Esophagus muscularis mucosa (tissue), 4 donors: ENCODE measurements around the gene LRMDA. TPM values are rescaled to one million over a fixed set of nuclear protein-coding genes. Genes with fewer than 3 reads are reported as not detected.

Source experiments
- DNase-seq: peaks from one replicate; pipeline ENCODE4 v3.0.0-alpha.2; 2017; ENCODE audit errors: extremely low spot score
- H3K27ac ChIP-seq, 4 donors: fragments of 200-600 bp; sonication (generic); replicated peaks in 1 of 4; 1 replicate in 3 of 4; 2 replicates in 1 of 4; pipeline ENCODE4 v1.5.1; 2016 to 2019; ENCODE audit warnings: mild to moderate bottlenecking in 1 of 4
- H3K27me3 ChIP-seq, 4 donors: fragments of 200-600 bp; sonication (generic); one replicate each; pipeline versions ENCODE4 v1.5.1 to v1.6.0; 2016 to 2019
- H3K36me3 ChIP-seq, 4 donors: fragments of 200-600 bp; sonication (generic); one replicate each; pipeline ENCODE4 v1.5.1; 2016 to 2019
- H3K4me1 ChIP-seq, 4 donors: fragments of 200-600 bp; sonication (generic); one replicate each; pipeline ENCODE4 v1.5.1; 2016 to 2019
- H3K4me3 ChIP-seq, 4 donors: fragments of 200-600 bp; sonication (generic); 1 replicate in 2 of 4; 2 replicates in 2 of 4; pipeline ENCODE4 v1.5.1; 2016 to 2019; ENCODE audit warnings: mild to moderate bottlenecking in 4 of 4, moderate library complexity in 1 of 4
- H3K9me3 ChIP-seq, 4 donors: fragments of 200-600 bp; sonication (generic); 1 replicate in 3 of 4; 2 replicates in 1 of 4; pipeline ENCODE4 v1.5.1; 2016 to 2019
- EP300 ChIP-seq: sonication (generic); formaldehyde crosslinking; IDR thresholded peaks from one replicate; pipeline ENCODE4 v1.6.1; 2017; ENCODE audit warnings: antibody characterized with exemption
- POLR2A ChIP-seq: fragments of 450-650 bp; IDR thresholded peaks from one replicate; pipeline ENCODE4 v1.6.1; 2017; ENCODE audit warnings: antibody characterized with exemption, moderate library complexity, mild to moderate bottlenecking, low read depth
- POLR2AphosphoS5 ChIP-seq, 2 donors: sonication (generic); formaldehyde crosslinking; IDR thresholded peaks; one replicate each; pipeline ENCODE4 v1.6.1; 2017; ENCODE audit warnings: antibody characterized with exemption in 2 of 2
- WGBS: methylation state at CpG from one replicate; pipeline ENCODE4 v1.1.5; 2018; 5-methylcytosine and 5-hydroxymethylcytosine counted together
- intact Hi-C: fragments of 100-400 bp; cut with DNase I; formaldehyde crosslinking; loops from one replicate; pipeline ENCODE4 v1.15.1; 2023
- total RNA-seq, 4 donors: library from RNA; depleted of rRNA; stranded (reverse); fragments of >200 nt; gene quantifications; one replicate each; pipeline versions ENCODE4 v1.1.0 to v1.2.1, GENCODE V29; 2016
- TF ChIP-seq, protein P1 (sequence below), 3 experiments: fragments of 200-600 bp in 2 of 3; fragments of 450-650 bp in 1 of 3; sonication (generic) in 2 of 3; IDR thresholded peaks; one replicate each; pipeline ENCODE4 v1.5.1; 2017 to 2019; ENCODE audit warnings: antibody characterized with exemption in 3 of 3, mild to moderate bottlenecking in 2 of 3, moderate library complexity in 1 of 3

LRMDA gene
- total RNA-seq, 4 donors from 2014 or later: 14.3 to 34.9 (median 26.5) TPM

DNA sequence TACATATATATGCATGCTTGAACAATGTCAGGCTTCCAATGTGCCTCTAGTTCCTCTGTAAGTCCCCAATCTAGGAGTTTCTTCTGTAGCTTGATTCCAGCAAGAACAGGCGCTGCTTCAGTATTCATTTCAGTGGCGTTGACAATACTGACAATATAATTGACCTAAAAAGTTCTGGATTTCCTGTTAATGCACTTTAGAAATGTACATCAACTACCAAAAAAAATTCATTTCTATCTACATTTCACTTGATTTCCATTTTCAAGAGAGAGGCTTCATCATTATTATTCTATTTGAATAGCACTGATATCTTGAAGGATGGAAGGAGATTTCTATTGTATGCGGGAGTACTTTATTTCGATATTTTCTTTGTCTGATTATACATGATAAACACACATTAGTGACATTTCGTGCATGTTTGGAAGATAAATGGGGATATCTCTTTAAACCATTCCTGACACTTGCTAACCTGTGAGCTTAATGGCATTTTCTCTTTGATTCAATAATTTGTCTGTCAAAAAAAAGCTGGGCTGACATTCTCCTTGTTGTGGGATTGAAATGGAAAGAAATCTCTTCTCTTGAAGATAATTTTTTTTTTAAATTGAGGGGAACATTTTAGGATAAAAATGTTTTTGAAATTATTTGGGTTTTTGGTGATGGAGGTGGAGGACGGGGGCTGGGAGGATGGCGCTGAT is 568.2 kb downstream of the LRMDA start:
- WGBS: 94% methylated on average over 7 of the region's 7 CpGs
- Histone ChIP-seq H3K27me3 (no peaks in the 10 kb centered on the region), H3K9me3 (no peaks in the 10 kb centered on the region), H3K4me1 (peaks cover 0 to 7% (median 0%) of the 10 kb centered on the region in 4 donors), H3K4me3 (no peak overlapping the region), H3K27ac (no peak overlapping the region), H3K36me3 (no peaks in the 10 kb centered on the region)
- no peak for TF ChIP-seq POLR2AphosphoS5 (IDR thresholded peaks at IDR 0.05)
- TF ChIP-seq, protein P1, sequence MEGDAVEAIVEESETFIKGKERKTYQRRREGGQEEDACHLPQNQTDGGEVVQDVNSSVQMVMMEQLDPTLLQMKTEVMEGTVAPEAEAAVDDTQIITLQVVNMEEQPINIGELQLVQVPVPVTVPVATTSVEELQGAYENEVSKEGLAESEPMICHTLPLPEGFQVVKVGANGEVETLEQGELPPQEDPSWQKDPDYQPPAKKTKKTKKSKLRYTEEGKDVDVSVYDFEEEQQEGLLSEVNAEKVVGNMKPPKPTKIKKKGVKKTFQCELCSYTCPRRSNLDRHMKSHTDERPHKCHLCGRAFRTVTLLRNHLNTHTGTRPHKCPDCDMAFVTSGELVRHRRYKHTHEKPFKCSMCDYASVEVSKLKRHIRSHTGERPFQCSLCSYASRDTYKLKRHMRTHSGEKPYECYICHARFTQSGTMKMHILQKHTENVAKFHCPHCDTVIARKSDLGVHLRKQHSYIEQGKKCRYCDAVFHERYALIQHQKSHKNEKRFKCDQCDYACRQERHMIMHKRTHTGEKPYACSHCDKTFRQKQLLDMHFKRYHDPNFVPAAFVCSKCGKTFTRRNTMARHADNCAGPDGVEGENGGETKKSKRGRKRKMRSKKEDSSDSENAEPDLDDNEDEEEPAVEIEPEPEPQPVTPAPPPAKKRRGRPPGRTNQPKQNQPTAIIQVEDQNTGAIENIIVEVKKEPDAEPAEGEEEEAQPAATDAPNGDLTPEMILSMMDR (IDR thresholded peaks at IDR 0.05): no peak
- TF ChIP-seq POLR2A: no peak
- intact Hi-C loops: no loop called here
- DNase-seq: no peak

DNA sequence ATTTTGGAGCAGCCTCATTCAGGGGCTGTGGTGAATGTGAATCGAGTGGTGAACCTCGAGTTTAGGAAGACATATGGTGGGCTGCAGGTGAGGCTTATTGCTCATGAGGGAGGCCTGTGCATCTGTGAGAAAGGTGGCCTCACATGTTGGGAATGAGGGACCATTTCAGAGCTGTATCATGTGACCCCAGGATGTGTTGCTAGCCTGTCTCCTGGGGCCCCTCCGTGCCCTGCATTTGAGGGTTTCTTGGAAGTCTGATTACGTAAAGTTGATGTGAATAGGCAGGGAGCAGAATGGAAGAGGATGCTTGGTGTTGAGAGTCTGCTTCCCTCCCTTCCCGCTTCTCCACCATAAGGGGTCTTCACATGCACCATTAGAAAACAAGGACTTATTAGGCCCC is 569.1 kb downstream of the LRMDA start:
- Histone ChIP-seq H3K27me3 (no peaks in the 10 kb centered on the region), H3K9me3 (no peaks in the 10 kb centered on the region), H3K36me3 (no peaks in the 10 kb centered on the region), H3K4me1 (peaks cover 0 to 7% (median 0%) of the 10 kb centered on the region in 4 donors), H3K4me3 (no peak overlapping the region), H3K27ac (no peak overlapping the region)
- DNase-seq: no peak
- 89% methylated on average over 5 of the region's 5 CpGs for WGBS
- no peak for TF ChIP-seq POLR2A
- no peak for TF ChIP-seq EP300
- TF ChIP-seq POLR2AphosphoS5 (IDR thresholded peaks at IDR 0.05): no peak
- TF ChIP-seq, protein P1 (IDR thresholded peaks at IDR 0.05): no peak
- intact Hi-C loops: no loop called here

DNA sequence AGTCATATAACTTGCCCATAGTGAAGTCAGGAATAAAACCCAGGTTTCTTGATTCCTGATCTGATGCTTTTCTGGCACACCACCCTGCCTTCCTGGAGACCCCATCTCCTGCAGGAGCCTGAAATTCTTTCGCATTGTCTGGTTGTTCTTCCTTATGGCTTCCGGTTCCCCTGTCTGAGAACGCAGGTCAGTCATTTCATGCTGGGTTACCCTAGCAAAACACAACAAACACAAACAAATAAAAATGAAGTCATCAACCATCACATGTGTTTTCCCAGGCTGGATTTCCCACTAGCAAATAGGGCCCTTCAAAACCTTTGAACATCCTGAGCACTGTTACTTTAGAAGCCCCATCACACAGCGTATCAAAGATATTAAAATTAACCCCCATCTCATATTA is 569.6 kb downstream of the LRMDA start:
- no peak for DNase-seq
- Histone ChIP-seq H3K27me3 (no peaks in the 10 kb centered on the region), H3K27ac (no peak overlapping the region), H3K9me3 (no peaks in the 10 kb centered on the region), H3K4me1 (peaks cover 0 to 7% (median 0%) of the 10 kb centered on the region in 4 donors), H3K36me3 (no peaks in the 10 kb centered on the region), H3K4me3 (no peak overlapping the region)
- intact Hi-C loops: no loop called here
- TF ChIP-seq, protein P1 (IDR thresholded peaks at IDR 0.05): no peak
- TF ChIP-seq POLR2AphosphoS5 (IDR thresholded peaks at IDR 0.05) (no peak), POLR2A (no peak), EP300 (no peak)
- 87% methylated on average over 4 of the region's 4 CpGs for WGBS

DNA sequence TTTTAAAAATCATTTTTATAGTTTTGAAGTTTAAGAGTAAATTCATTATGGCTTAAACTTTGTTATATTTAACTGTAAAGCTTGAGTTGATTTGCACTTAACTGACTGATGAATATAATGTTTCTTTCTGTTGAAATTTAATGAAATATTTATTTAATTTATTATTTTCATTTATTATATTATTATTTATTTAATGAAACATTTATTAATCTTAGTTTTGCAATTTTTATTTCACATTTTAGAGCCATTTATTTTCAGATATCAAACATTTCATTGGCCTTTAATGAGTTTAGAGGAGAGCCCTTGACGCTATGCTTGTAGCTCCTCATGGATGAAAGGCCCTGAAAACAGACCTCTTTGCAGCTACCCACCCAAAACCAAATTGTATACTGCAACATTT is 570.0 kb downstream of the LRMDA start:
- Histone ChIP-seq H3K9me3 (no peaks in the 10 kb centered on the region), H3K4me1 (peaks cover 0 to 7% (median 0%) of the 10 kb centered on the region in 4 donors), H3K27ac (no peak overlapping the region), H3K4me3 (no peak overlapping the region), H3K36me3 (no peaks in the 10 kb centered on the region), H3K27me3 (no peaks in the 10 kb centered on the region)
- no peak for TF ChIP-seq EP300
- TF ChIP-seq, protein P1 (IDR thresholded peaks at IDR 0.05): no peak
- no peak for TF ChIP-seq POLR2AphosphoS5 (IDR thresholded peaks at IDR 0.05)
- no peak for TF ChIP-seq POLR2A
- DNase-seq: no peak
- intact Hi-C loops: no loop called here
- WGBS: 100% methylated on average over 1 of the region's 1 CpG
